Measurements from ENCODE around the gene GALNS.

Gene GALNS

DNA sequence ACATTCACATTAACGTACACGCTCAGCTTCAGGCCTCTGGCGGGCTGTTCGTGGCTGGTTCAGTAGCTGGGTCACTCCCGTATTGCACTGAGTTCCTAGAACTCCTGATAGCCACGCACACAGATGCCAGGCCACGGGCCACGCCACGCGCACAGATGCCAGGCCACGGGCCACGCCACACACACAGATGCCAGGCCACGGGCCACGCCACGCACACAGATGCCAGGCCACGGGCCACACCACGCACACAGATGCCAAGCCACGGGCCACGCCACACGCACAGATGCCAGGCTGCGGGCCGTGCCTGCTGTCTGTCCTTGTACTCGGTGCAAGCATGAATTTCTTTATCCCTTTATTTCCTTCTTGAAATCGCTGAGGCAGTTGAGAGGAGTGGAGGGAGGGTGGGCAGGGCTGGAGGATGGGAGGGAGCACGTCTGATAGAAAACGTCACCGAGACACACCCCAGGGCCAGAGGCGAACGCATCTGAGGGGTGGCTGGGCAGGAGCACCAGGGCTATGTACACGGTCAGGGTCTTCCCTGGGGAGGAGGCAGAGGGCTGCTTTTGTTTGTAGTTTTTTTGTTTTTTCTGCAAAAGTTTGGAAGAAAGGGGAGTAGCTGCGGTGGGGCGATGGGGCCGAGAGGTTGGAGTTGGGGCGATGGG is 18.3 kb upstream of the GALNS start:
- H3K4me3 ChIP-seq (ENCODE audit: low read depth in 1 of 2, low read length in 2 of 2) = no peak overlapping the region
- H3K79me2 ChIP-seq (ENCODE audit: insufficient read depth, low read length) = no peaks in the 10 kb centered on the region
- H3K27me3 ChIP-seq (ENCODE audit: insufficient read depth, low read length, poor library complexity) = peaks cover 13% of the 10 kb centered on the region
- H2AFZ ChIP-seq (ENCODE audit: low read depth, low read length) = no peak overlapping the region
- H3K9me3 ChIP-seq (ENCODE audit: insufficient read depth, low read length, severe bottlenecking) = no peaks in the 10 kb centered on the region
- H3K9ac ChIP-seq (ENCODE audit: low read depth, low read length) = no peak overlapping the region
- H3K4me2 ChIP-seq (ENCODE audit: insufficient read depth, low read length) = no peak overlapping the region
- no peaks in the 10 kb centered on the region for H3K36me3 ChIP-seq (ENCODE audit: insufficient read depth, low read length)
- TF ChIP-seq EZH2 (IDR thresholded peaks at IDR 0.05; ENCODE audit: borderline replicate concordance, low read depth, low read length, severe bottlenecking) = no peak
- no peak for TF ChIP-seq CTCF (IDR thresholded peaks at IDR 0.05; ENCODE audit: borderline replicate concordance, extremely low read depth, low read length, poor library complexity, severe bottlenecking)
- H4K20me1 ChIP-seq (ENCODE audit: insufficient read depth, low read length) = 0 out of 2 replicates have a peak, but pooled peaks cover 7% of the 10 kb centered on the region
- ATAC-seq (ENCODE audit: insufficient read depth, low read depth) (no peak), DNase-seq (no peak)
- H3K4me1 ChIP-seq (ENCODE audit: insufficient read depth, low read length) = no peaks in the 10 kb centered on the region
- no peak overlapping the region for H3K27ac ChIP-seq (ENCODE audit: low read length)

DNA sequence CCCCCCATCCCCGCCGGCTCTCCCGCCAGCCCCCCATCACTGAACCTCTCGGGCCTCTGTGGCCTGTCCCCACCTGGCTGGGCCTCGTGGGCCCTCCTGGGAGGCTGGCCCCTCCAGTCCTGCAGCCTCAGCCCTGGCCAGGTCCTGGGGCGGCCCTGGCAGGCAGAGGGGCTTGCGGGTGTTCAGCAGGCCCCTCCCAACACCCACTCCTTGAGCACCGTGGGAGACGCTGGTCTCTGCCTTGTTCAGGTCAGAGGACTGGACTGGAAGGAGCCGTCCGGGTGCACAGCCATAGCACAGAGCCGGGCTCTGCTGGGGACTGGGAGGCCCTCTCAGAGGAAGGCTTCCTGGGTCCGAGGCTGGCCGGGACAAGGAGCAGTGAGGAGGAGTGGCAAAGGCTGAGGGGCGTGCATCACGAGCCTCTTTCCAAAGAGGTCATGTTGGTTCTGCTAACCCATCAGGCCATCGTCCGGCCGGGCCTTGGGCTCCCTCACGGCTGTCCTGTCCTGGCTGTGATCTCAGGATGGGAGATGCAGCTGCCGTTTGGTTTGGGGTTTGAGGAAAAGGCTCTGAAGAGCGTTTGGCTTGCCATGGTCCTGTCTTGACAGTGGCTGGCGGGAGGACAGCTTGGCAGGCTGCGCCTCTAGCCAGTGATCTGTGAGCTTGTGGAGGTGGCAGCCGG is 16.0 kb upstream of the GALNS start:
- H3K9ac ChIP-seq (ENCODE audit: low read depth, low read length) = no peak overlapping the region
- H3K27ac ChIP-seq (ENCODE audit: low read length) = no peak overlapping the region
- H3K4me2 ChIP-seq (ENCODE audit: insufficient read depth, low read length) = no peak overlapping the region
- DNase-seq (no peak), ATAC-seq (ENCODE audit: insufficient read depth, low read depth) (no peak)
- H3K36me3 ChIP-seq (ENCODE audit: insufficient read depth, low read length) = no peaks in the 10 kb centered on the region
- H3K27me3 ChIP-seq (ENCODE audit: insufficient read depth, low read length, poor library complexity) = peaks cover 20% of the 10 kb centered on the region
- no peaks in the 10 kb centered on the region for H3K9me3 ChIP-seq (ENCODE audit: insufficient read depth, low read length, severe bottlenecking)
- H3K4me3 ChIP-seq (ENCODE audit: low read depth in 1 of 2, low read length in 2 of 2) = no peak overlapping the region
- 0 out of 2 replicates have a peak, but pooled peaks cover 4% of the 10 kb centered on the region for H4K20me1 ChIP-seq (ENCODE audit: insufficient read depth, low read length)
- H3K4me1 ChIP-seq (ENCODE audit: insufficient read depth, low read length) = no peaks in the 10 kb centered on the region
- no peaks in the 10 kb centered on the region for H3K79me2 ChIP-seq (ENCODE audit: insufficient read depth, low read length)
- no peak for TF ChIP-seq CTCF (IDR thresholded peaks at IDR 0.05; ENCODE audit: borderline replicate concordance, extremely low read depth, low read length, poor library complexity, severe bottlenecking)
- H2AFZ ChIP-seq (ENCODE audit: low read depth, low read length) = no peak overlapping the region

DNA sequence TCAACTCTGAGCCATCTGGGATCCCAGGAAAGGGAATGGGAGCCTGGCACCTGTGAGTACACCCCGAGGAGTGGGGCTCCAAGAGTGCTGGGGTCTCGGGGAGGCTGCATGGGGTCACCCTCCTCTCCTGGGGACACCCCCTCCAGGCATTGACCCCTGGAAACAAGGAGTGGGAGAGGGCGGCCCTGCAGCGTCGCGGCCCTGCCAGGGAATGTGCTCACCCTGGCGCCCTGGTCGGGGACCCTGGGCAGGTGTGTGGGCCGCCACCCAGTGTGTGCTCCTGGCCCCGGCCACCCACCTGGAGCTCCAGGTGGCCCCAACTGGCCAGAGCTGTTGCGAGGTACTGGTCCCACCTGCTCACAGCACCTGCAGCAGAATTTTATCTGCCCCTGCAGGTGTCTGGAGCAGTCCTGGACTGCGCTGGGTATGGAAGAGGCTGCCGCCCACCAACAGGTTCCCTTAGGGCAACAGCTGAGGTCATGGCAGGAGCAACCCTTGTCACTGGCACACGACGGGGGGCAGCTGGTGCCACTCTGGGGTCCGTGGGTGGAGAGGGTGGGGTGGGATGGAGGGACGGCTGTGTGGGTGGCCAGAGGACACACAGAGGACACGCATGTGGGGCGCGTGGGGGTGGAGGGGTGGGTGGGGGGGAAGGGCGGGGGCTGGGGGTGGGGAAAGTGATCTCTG is 15.1 kb upstream of the GALNS start:
- DNase-seq (no peak), ATAC-seq (ENCODE audit: insufficient read depth, low read depth) (no peak)
- TF ChIP-seq EZH2 (IDR thresholded peaks at IDR 0.05; ENCODE audit: borderline replicate concordance, low read depth, low read length, severe bottlenecking) (no peak), CTCF (IDR thresholded peaks at IDR 0.05; ENCODE audit: borderline replicate concordance, extremely low read depth, low read length, poor library complexity, severe bottlenecking) (no peak)
- no peak overlapping the region for H3K27ac ChIP-seq (ENCODE audit: low read length)
- no peak overlapping the region for H2AFZ ChIP-seq (ENCODE audit: low read depth, low read length)
- H3K4me3 ChIP-seq (ENCODE audit: low read depth in 1 of 2, low read length in 2 of 2) = no peak overlapping the region
- no peaks in the 10 kb centered on the region for H3K4me1 ChIP-seq (ENCODE audit: insufficient read depth, low read length)
- no peaks in the 10 kb centered on the region for H3K9me3 ChIP-seq (ENCODE audit: insufficient read depth, low read length, severe bottlenecking)
- no peak overlapping the region for H3K4me2 ChIP-seq (ENCODE audit: insufficient read depth, low read length)
- 0 out of 2 replicates have a peak, but pooled peaks cover 4% of the 10 kb centered on the region for H4K20me1 ChIP-seq (ENCODE audit: insufficient read depth, low read length)
- H3K79me2 ChIP-seq (ENCODE audit: insufficient read depth, low read length) = no peaks in the 10 kb centered on the region
- H3K36me3 ChIP-seq (ENCODE audit: insufficient read depth, low read length) = no peaks in the 10 kb centered on the region
- no peak overlapping the region for H3K9ac ChIP-seq (ENCODE audit: low read depth, low read length)
- H3K27me3 ChIP-seq (ENCODE audit: insufficient read depth, low read length, poor library complexity) = peaks cover 20% of the 10 kb centered on the region

Measured in DND-41 (cell line).